GM10847 (cell line): ENCODE results near the gene MOGAT1.

Source experiments
- POLR2A ChIP-seq: IDR thresholded peaks from 2 replicates; pipeline ENCODE4 v1.6.1; 2011; ENCODE audit not compliant: insufficient read length; ENCODE audit errors: extremely low read depth

Gene MOGAT1, protein sequence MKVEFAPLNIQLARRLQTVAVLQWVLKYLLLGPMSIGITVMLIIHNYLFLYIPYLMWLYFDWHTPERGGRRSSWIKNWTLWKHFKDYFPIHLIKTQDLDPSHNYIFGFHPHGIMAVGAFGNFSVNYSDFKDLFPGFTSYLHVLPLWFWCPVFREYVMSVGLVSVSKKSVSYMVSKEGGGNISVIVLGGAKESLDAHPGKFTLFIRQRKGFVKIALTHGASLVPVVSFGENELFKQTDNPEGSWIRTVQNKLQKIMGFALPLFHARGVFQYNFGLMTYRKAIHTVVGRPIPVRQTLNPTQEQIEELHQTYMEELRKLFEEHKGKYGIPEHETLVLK

GRCh38 chr2:222671259-222672067 is at the start of gene MOGAT1:
Gene MOGAT1 (plus strand): TSS chr2:222671658. CDS start chr2:222671786, 128 bp downstream.
- no peak for TF ChIP-seq POLR2A

GRCh38 chr2:222621893-222622292 is 49.6 kb upstream of the MOGAT1 start:
- no peak for TF ChIP-seq POLR2A

GRCh38 chr2:222622910-222623309 is 48.5 kb upstream of the MOGAT1 start:
- TF ChIP-seq POLR2A = no peak

DNA sequence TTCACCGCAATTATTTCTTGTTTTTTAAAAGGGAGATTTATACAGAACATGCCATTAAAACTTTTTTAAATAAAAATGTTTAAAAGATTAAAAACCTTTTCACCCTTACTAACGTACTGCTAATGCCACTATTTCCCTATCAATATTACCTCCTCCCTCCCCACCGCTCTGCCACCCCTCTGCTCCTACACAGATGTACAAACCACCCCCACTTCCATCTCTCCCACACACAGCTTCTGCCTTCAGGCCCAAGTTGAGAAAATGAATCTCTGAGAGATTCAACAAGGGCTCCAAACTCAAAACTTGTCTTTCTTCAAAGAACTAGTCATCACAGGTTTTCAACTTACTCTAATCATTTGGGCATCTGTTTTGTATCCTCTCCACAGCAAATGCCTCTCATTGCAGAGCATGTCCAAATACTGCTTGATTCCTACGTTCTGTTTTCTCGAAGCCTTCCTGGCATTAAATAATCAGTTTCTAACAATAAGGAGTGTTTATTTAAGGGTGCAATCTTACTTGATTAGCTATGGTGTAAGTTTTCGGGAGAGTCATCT is 47.6 kb upstream of the MOGAT1 start:
- TF ChIP-seq POLR2A = no peak

DNA sequence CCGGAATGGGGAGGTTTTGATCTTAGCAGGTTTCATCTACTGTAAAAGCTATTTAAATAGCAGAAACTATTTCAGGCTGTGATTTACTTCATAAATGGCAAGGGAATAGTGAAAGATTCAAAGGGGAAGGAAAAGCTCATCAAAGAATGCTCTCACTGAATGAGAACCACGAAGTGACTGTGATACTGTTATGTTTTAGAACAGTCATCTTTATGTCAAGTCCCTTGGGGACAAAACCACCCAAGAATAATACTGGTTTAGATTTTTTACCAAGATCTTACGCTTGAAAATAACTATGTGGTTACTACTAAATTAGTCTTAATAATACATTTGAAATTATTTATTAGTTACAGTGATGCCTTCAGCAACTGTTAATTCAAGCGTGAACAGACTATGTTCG is 43.7 kb upstream of the MOGAT1 start:
- TF ChIP-seq POLR2A = no peak

GRCh38 chr2:222635295-222635694 is 36.2 kb upstream of the MOGAT1 start:
- no peak for TF ChIP-seq POLR2A

DNA sequence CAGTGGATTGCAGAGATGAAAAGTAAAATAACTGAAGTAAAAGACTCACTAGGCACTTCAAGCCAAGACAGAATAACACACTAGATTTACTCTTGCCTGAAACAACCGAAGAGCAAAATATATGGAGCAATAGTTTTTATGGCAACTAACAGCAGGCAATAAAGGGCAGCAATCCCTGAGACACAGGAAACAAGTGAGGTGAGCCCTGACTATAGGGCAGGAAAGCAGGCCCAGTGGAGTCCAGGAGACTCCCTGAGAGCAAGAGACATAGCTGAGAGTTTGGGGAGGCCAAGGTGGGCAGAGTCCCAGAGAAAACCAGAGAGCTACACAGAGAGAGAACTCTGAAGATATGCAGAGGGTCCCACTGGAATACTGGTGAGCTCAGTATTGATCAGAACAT is 34.4 kb upstream of the MOGAT1 start:
- TF ChIP-seq POLR2A = no peak

- TF ChIP-seq POLR2A = no peak
These were observed 30.1 kb upstream of the MOGAT1 start for GRCh38 chr2:222641336-222641735.

DNA sequence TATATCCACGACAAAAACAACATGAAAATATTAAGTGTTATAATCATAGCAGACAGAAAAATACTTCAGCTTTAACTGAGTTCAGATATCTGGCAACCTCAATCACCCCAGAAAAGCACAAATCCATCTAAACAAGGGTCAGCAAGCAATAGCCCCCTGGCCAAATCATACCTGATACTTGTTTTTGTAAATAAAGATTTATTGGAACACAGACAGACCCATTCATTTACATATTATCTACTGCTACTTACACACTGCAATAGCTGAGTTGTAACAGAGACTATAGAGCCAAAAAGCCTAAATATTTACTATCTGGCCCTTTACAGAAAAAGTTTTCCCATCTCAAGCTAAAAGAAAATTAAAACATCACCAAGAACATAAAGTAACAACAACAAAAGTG is 28.3 kb upstream of the MOGAT1 start:
- no peak for TF ChIP-seq POLR2A

GRCh38 chr2:222646008-222646407 is 25.4 kb upstream of the MOGAT1 start:
- TF ChIP-seq POLR2A = no peak

DNA sequence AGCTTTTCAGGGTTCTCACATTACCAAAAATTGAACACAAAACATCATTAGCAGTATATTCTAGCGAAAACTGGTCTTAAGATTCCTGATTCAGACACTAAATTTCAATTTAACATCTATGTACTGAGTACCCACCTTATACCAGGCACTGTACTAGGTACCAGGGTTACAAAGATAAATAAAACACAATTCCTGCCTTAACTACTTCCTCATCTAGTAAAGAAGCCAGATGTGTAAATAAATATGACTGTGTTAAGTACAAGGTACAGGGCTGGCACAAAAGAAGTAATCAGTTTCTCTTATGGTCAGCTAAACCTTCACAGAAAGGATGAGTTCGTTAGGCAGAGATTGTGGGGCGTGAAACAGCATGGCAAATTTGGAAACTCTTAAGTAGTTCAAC is 21.7 kb upstream of the MOGAT1 start:
- no peak for TF ChIP-seq POLR2A

GRCh38 chr2:222651718-222652418 is 19.6 kb upstream of the MOGAT1 start:
- TF ChIP-seq POLR2A = no peak

DNA sequence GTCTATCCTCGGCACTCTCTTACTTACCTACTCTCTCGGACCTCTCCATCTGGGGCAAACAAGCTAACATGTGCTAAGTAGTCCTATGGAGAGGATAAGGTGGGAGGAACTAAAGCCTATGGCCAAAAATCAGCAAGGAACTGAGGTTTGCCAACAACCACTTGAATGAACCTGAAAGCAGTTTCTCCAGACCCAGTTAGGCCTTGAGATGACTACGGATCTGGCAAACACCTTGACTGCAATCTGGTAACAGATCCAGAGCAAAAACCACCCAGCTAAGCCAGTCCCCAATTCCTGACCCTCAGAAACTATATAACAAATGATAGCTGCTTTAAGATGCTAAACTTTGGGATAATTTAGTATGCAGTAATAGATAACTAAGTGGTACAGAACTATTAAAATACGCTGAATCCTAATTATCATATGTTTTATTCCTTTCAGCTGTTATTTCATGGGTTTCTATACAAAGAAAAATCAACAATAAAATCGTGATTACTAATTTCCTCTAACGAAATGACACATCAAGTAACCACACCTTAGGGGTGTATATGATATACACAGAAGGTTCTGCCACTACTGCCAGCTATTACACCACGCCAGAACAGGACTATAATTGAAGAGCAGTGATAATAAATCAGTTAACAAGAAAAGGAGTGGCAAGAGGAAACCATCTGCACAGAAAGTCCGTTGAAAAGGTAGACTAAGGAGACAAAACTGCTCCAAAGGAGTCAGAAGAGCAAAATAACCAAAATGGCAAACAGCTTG is 18.8 kb upstream of the MOGAT1 start:
- TF ChIP-seq POLR2A = no peak

DNA sequence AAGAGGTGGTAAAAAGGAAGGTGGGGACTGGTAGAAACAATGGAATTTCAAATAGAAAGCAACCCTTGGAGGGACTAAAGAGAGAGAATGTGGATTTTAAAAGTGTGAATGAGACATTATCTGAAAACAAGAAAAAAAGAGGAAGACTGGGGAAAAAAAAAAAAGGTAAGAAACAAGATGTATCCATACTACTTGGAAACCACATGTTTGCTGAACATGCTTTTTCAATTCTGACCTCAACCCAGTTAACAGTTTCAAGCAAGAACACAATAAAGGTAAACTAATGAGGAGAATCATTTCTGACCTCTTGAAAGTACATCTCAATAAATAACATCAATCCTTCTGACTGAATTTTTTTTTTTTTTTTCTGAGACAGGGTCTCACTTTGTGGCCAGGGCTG is 18.2 kb upstream of the MOGAT1 start:
- no peak for TF ChIP-seq POLR2A
